ENCODE results near the gene SYNGR3.
"Not testable (repeated sequence)": the region's sequence is repeated elsewhere in the genome, so short reads cannot be mapped to it uniquely, and the experiment has no call there.

SYNGR3 gene

DNA sequence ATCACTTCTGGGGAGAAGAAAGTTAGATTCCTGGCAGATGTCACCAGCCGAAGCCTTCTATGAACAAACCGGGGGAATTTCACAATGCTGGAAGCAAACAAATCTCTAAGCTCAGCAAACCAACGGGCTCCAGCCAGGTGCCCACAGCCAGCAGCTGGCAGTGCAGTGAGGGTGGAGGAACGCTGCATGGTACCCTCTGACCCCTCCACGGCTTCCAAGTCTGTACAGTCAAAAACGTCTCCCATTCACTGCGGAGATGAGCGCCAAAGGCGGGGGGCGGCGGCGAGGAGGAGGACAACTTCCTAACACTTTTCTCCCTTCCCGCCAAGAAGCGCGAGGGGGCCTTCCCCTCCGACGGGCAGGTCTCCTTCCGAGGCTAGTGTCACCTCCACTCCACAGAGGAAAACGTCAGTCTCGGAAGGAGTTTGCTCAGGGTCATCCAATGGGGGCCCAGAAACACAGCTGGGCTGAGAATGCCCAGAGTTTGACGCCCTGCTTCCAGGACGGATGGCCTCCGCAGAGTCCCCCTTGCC is 18.9 kb downstream of the SYNGR3 start:
- DNase-seq (ENCODE audit: low read depth) = no peak

DNA sequence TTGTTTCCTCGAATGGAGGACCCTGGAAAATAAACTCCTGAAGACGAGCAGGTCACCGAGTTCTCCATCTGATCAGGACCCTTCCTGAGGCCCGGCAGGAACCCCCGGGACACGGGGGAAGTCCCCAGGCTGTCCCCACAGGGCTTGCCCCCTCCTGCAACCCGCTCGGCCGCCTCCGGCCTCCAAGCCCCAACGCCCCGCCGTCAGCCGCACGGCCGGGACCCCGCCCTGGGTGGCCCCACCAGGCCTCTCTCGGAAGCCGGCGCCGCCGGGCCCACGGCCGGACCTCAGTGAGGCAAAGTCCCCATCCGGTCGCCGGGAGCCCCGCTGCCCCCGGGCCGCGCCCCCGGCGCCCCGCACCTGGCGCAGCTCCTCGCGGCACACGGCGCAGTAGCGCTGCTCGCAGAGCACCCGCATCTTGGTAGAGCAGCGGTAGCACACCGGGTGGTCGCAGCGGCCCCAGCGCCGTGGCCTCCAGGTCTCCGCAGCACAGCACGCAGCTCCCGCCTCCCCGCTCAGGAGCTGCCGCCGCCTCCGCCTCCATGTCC is 19.5 kb downstream of the SYNGR3 start:
- no peak for DNase-seq (ENCODE audit: low read depth)

DNA sequence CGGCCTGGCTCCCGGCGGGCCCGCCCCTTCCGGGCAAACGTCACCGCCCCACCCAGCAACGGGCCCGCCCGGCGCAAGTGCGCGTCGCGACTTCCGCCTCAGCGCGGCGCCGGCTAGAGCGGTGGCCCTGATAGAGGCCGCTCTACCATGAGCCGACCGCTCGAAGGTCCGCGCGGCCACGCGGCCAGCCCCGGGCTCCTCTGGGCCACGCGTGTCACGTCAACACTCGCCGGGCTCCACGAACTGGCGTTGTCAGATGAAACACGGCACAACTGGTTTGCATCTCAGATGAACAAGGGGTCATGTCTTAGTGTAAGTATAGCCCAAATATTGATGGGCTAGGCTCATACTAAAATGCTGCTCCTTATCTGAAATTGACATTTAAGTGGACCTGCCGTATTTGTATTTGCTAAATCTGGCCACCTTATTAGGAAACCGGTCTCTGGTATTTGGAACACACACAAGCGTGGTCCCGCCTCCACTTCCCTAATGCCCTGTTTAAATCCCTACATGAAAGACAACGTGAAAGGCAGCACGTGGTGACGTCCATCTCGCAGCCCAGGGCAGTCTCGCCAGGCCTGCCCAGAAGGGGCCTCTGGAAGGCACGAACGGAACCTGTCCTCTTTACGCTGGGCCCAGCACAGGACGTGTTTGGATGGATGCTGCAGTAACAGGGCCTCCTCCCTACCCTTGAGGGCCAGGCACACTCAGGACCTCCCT is 20.2 kb downstream of the SYNGR3 start, which contains the start of gene ZNF598:
Gene ZNF598, minus strand, starts transcription at position 31 of the 720 bp plus-strand sequence.
- peak; percentile 40 for DNase-seq (ENCODE audit: low read depth)

DNA sequence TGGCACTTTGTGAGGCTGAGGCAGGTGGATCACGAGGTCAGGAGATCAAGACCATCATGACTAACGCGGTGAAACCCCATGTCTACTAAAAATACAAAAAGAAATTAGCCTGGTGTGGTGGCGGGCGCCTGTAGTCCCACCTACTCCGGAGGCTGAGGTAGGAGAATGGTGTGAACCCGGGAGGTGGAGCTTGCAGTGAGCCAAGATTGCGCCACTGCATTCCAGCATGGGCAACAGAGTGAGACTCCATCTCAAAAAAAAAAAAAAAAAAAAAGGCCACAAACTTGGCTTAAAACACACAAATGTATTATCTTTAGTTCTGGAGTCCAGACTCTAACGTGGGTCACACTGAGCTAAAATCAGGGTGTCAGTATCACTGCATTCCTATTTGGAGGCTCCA is 22.0 kb downstream of the SYNGR3 start:
- DNase-seq (ENCODE audit: low read depth) = not testable (repeated sequence)

DNA sequence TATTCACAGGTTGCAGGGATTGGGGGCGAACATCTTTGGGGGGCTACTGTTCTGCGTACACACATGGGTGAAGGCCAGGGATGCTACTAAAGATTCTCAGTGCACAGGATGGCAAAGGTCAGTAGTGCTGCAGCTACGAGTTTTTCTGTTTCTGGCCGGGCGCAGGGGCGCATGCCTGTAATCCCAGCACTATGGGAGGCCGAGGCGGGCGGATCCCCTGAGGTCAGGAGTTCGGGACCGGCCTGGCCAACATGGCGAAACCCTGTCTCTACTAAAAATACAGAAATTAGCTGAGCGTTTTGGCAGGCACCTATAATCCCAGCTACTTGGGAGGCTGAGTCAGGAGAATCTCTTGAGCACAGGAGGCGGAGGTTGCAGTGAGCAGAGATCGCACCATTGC is 23.8 kb downstream of the SYNGR3 start:
- no peak for DNase-seq (ENCODE audit: low read depth)

DNA sequence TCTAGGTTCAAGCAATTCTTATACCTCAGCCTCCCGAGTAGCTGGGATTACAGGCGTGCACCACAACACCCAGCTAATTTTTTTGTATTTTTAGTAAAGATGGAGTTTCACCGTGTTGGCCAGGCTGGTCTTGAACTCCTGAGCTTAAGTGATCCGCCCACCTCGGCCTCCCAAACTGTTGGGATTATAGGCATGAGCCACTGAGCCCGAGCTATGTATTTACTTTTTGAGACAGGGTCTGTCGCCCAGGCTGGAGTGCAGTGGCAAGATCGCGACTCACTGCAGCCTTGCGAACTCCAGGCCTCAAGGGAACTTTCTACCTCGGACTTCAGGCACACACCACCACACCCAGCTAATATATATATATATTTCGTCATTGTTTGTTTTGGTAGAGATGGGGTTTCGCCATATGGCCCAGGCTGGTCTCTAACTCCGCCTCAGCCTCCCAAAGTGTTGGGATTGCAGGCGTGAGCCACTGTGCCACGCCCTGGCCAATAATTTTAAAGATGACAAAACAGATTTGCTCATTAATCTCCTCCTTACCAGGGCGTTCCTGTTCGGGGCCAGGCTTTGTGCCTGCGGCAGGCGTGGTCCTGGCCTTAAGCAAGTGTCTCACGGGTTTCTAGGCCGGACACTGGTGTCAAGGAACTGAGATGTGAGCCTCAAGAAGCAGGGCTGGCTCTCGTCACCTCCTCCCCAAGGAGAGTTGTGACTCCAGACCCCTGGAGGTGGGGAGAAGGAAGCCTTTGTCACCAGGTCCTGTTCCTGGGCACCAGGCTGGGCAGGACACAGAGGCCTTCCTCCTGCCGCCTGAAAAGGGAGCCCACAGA is 25.6 kb downstream of the SYNGR3 start:
- peak; percentile 74 for DNase-seq (ENCODE audit: low read depth)

DNA sequence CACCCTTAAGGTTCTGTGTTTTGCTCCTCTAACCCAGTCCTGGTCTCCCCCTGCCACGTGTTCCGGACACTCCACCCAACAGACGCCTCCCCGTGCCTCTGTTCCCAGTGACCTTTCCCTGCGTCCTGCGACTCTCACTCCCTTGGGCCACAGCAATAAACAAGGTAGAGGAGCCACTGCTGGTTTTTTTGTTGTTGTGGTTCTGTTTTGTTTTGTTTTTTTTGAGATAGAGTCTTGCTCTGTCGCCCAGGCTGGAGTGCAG is 26.1 kb downstream of the SYNGR3 start:
- DNase-seq (ENCODE audit: low read depth) = no peak

DNA sequence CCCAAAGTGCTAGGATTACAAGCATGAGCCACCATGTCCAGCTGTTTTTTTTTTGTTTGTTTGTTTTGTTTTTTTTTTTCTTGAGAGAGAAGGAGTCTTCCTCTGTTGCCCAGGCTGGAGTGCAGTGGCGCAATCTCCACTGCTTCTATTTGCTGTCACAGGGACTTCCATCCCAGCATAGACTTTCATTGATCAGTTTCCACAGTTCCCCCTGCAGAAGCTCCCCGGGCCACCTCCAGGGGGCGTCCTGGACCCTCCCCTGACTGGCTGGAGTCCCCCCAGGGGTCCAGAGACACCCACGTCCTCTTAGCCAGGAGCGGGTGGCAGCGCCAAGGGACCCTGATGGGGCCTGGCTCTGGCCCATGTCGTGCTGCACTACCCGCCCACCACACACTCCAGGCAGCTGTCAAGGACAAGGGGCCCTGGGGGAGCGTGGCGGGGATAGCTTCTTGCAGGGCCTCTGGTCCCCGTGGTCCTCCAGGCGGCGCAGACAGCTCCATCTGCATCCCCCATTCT is 26.7 kb downstream of the SYNGR3 start:
- DNase-seq (ENCODE audit: low read depth) = no peak

DNA sequence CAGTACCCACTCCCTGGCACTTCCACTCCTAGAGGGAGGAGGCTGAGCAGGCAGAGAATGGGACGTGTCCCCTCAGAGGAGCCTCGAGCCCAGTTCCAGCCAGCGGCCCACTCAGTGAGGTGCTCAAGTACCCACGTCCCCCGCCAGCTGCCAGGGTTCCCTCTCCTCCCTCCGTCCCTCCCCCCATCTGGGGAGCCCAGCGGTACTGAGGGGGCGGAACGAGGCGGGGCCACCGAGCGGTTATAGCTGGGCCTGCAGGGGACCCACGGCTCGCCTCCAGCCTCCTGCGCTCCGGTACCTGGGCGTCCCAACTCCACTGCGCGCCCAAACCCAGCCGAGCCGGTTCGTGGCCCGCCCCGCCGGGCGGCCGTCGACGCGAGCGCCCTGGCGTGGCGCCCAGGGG is 29.7 kb downstream of the SYNGR3 start, which contains the start of gene NPW:
Gene NPW, plus strand, starts transcription at position 268 of the 403 bp plus-strand sequence.
- DNase-seq (ENCODE audit: low read depth) = no peak

DNA sequence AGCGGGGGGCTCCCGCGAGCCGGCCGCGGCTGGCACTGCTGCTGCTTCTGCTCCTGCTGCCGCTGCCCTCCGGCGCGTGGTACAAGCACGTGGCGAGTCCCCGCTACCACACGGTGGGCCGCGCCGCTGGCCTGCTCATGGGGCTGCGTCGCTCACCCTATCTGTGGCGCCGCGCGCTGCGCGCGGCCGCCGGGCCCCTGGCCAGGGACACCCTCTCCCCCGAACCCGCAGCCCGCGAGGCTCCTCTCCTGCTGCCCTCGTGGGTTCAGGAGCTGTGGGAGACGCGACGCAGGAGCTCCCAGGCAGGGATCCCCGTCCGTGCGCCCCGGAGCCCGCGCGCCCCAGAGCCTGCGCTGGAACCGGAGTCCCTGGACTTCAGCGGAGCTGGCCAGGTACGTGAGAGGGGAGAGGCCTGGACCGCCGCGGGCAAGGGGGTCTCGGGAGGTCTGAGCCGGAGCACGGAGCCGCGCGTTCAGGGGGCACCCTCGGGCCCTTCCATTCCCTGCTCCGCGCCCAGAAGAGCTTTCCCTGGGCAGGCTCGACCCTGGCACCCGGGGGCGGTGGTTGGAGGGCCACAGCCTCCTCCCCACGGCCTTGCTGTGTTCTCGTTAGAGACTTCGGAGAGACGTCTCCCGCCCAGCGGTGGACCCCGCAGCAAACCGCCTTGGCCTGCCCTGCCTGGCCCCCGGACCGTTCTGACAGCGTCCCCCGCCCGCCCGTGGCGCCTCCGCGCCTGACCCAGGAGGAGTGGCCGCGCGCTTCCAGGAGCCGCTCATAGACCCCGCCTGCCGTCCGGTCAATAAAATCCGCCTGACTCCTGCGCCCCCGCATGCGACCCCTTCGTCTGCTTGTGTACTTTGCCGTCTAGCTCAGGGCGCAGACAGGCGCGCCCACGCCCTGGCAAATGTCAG is 30.4 kb downstream of the SYNGR3 start:
- no peak for DNase-seq (ENCODE audit: low read depth)

DNA sequence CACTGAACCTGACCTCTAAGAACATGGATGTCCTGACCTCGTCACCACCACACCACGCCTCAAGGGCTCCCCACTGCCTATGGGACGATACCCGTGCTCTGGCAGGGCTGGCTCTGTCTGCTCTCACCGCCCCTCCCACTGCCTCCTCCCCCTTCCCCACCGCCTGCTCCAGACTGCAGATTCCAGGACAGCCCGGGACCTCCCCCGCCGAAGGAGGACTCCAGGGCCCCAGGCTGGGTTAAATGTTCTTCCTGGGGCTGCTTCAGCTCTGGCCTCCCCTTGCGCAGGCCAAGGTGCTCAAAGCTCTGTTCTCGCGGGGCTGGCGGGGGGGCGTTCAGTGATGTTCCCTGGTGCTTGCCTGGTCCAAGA is 32.9 kb downstream of the SYNGR3 start:
- DNase-seq (ENCODE audit: low read depth) = no peak

DNA sequence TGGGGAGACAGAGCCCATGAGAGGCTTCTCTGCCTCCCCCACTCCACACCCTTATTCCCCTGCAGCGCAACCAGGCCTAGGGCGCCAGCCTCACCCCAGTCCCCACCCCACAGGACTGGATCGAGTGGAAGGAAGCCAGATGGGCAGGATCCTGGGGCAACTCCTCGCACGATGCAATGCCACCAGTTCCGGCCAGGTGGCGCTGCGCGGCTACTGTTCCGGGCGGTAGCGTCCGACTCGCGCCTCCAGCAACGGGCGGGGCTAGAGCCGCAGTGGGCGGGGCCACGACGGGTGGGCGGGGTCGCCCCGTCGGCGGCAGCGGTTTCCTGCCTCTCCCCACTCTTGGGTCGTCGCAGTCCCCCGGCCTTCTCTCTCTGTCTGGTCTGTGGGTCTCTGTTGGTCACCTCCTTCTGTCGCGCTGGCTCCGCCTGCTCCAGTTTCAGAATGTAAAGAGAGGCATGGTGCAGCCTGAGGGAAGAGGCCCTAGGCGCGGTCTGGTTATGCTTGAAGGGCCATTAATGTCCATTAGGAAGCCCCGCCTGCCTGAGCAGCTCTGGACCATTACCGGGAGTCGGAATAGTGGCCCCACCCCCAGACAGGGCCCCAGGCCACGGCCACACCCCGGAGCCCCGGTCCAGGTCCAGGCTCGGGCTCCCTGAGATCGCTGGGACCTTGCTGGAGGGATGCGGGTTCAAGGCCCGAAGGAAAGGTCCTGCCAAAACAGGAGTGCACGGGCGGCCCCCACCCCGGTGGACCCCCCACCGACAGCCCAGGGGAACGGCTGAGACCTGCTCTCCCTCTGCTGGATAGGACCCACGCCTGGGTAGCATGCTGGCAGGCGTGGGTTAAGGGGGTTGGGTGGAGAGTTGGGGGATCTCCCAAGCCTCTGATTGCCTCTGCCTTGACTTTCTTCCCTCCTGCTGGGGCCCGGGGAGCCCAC is 33.6 kb downstream of the SYNGR3 start:
- peak; percentile 43 for DNase-seq (ENCODE audit: low read depth)

DNA sequence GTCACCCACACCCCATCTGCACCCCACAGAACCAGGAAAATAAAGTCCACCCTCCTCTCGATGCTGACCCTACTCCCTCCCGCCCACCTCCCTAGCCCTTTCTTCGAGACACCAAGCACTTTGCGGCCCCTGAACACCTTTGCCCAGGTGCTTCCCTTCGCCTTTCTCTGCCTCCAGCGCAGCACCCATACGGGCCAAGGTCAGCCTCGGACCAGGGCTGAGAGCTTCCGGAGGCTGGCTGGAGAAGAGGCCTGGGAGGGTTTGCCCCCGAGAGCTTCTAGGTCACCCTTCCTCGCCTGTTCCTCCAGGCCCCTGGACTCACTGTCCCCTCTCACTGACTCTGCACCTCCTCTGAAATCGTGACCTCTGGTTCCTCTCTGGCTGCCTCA is 34.3 kb downstream of the SYNGR3 start:
- no peak for DNase-seq (ENCODE audit: low read depth)

DNA sequence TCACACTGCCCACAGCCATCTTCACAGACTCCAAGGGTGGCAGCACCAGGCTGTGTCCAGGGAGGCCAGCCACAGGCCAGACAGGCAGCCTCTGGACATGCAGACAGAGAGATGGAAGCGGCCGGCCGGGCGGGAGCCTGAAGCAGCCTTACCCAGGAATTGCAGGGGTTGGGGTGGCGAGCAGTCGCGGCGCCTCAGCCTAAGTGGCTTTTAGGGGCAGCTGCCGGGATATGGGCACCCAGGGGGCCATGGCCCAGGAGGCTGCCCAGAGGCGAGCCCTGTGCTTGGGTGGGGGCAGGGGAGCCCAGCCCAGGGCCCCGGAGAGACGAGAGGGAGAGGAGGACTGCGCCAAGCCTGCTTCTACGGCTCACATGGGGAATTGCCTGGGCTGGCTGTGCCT is 35.5 kb downstream of the SYNGR3 start:
- DNase-seq (ENCODE audit: low read depth) = no peak

DNA sequence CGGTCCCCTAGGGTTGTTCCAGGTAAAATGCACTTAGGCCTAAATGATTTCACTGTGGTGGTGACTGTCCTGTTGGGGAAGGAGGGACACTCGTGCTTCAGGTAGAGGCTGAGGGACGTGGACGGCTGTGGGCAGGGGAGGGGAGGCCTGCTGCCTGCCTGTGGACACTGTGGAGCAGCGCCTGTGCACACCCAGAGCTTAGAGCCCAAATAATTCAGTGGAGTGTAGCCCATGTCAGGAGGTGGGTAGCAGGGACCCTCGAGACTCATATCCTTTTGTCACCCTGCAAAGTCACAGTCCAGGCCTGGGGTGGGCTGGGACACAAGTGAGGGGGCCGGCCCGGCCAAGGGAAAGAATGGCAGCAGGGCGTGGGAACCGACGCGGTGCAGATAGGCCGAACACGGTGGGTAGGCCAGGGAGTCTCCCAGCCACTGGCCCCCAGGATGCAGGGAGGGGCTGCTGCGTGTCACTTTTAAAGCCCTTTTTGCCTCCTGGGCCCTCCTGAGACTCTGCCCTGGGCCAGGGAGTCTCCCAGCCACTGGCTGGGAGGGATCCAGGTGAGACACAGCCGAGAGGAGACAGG is 36.2 kb downstream of the SYNGR3 start:
- DNase-seq (ENCODE audit: low read depth) = no peak

DNA sequence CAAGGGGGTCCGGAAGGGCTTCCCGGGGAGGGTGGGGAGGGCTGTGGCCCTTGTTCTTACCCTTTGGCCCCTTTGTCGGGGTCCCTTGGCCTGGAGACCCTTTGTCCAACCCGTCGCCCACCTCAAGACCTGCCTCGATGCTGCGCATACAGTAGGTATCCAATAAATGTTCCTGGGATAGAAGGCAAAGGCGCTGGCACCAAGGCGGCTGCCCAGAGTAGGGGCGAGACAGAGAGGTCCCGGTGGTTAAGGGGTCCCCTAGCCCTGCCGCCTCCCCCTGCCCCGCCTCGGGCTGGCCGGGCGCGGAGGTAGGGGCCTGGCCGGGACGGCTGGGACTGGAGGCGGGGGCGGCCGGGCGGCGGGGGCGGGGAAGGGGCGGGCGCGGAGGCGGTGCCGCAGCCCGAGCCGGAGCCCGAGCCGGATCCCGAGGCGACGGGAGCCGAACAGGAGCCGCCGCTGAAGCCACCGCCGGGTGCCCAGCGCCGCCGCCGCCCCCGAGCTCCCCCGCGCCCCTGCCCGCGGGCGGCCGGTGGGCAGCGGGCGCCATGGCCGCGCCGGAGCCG is 36.8 kb downstream of the SYNGR3 start, which contains the start of gene NHERF2:
Gene NHERF2, plus strand, starts transcription at position 442 of the 563 bp plus-strand sequence. Its CDS starts 104 bp downstream, at position 546.
- no peak for DNase-seq (ENCODE audit: low read depth)

DNA sequence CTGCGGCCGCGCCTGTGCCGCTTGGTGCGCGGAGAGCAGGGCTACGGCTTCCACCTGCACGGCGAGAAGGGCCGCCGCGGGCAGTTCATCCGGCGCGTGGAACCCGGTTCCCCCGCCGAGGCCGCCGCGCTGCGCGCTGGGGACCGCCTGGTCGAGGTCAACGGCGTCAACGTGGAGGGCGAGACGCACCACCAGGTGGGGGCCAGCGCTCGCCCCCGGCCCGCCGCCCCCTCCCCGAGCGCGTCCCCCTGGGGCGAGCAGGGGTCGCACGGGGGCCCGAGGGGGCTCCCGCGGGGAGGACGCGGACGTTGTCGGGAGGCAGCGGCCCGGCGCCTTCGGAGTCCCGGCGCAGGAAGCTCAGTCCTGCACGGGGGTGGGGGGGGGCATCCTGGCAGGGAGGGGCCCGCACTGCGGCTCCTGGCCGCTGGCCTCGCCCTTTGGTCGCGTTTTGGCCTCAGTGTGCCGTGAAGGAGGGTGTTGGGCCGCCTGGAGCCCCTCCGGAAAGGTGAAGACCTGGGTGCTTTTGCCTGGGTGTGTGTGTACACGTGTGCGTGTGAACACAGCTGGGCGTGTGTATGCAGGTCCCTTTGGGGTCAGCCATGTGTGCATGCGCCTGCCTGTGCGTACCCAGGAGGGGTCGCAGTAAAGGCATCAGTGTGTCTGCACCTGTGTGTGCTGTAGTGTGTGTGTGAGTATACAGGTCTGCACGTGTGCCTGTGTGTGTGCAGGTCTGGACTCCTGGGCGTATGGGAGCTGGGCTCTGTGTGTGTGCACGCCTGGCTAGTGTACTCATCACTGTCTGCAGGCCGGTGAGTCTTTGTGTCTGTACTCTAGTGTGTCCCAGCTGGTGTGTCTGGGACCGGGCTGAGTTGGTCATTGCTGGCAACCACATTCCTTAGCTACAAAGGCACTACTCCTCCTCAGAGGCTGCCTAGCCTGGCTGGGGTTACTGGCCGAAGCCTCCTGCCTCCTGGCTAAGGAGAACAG is 37.5 kb downstream of the SYNGR3 start:
- no peak for DNase-seq (ENCODE audit: low read depth)

DNA sequence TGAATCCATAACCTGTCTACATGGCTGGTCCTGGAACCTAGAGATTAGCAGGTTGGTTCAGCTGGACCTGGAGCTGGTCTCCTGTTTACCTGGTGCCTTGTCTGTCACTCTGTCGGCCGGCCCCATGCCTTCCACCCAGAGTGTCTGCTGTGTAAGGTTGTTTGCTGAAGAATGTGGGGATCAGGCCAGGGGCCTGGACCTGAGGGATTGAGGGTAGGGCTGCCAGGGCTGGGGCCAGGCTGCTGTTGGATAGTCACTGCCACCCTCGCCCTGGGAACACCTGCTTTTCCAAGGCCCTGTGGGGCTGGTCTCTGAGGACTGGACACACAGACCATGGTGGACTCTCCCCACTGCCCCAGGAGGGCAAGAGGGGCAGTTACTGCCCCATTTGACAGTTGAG is 38.4 kb downstream of the SYNGR3 start:
- no peak for DNase-seq (ENCODE audit: low read depth)
